Gastroesophageal sphincter (tissue), 3 donors: Measurements from ENCODE around the gene ZNF689.

Source experiments
- CTCF ChIP-seq, 4 experiments: fragments of 200-600 bp in 2 of 4; fragments of 450-650 bp in 2 of 4; sonication (generic) in 1 of 4; IDR thresholded peaks; one replicate each; pipeline ENCODE4 v1.5.1; 2017 to 2019; ENCODE audit warnings: antibody characterized with exemption in 4 of 4, mild to moderate bottlenecking in 2 of 4, moderate library complexity in 2 of 4
- EP300 ChIP-seq: sonication (generic); formaldehyde crosslinking; IDR thresholded peaks from one replicate; pipeline ENCODE4 v1.6.1; 2017; ENCODE audit warnings: antibody characterized with exemption, mild to moderate bottlenecking
- POLR2A ChIP-seq, 2 donors: fragments of 450-650 bp; IDR thresholded peaks; one replicate each; pipeline ENCODE4 v1.6.1; 2017; ENCODE audit warnings: antibody characterized with exemption in 2 of 2, mild to moderate bottlenecking in 2 of 2, moderate library complexity in 1 of 2

DNA sequence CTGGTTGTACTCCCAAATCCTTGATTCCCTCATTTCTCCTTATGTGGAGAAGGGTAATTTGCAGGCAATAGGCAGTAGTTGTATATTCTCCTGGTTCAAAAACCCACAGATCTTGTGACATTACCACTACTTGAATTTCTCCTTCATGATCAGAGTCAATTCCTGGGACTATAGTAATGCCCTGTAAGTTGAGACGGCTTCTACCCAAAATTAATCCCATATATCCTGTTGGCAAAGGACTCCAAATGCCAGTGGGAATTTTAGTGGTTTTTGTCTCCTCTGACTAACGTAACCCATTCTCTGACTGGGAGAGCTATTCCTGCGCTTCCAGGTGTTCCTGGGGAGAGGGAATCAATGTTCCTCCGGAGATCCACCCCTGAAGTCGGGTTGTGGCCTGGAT, 11.6 kb upstream of the ZNF689 start:
- TF ChIP-seq POLR2A (IDR thresholded peaks at IDR 0.05) (no peak), CTCF (IDR thresholded peaks at IDR 0.05) (no peak), EP300 (no peak)
